ENCODE results near the gene TPCN2.

The TPCN2 gene

DNA sequence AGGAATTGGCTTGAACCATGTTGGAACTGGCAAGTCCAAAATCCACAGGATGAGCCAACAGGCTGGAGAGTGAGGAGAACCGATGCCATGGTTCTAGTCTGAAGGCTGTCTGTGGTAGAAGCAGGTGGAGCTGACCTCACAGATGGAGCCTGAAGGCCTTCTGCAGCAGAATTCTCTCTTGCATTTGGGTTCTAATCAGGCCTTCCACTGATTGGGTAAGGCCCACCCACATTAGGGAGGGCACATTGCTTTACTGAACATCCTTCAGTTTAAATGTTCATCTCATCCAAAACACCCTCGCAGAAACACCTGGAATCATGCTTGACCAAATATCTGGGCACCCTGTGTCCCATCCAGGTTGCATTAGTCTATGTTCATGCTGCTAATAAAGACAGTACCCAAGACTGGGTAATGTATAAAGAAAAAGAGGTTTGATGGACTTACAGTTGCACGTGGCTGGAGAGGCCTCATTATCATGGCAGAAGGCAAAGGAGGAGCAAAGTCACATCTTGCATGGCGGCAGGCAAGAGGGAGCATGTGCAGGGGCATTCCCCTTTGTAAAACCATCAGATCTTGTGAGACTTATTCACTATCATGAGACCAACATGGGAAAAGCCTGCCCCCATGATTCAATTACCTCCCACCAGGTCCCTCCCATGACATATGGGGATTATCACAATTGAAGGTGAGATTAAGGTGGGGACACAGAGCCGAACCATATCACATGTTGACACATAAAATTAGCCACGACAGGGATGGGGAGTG, 122.9 kb downstream of the TPCN2 start:
- no peak for DNase-seq

DNA sequence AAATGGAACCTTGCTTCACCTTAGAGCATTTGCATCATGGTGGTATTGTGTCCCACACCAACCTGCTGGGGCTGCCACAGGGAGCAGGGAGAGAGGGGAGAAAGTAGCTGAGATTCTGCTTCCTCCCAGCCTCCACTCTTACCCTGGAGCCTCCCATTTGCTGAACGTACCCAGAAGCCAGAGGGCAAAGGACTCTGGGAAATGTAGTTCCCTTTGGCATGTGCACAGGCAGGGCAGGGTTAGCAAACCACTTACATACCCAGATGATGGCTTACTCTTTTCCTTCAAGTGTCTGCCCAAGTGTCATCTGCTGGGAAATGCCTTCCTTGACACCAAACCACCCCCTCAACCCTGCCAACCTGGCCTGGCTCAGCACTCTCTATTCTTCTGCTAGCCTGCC, 123.9 kb downstream of the TPCN2 start:
- DNase-seq = no peak

DNA sequence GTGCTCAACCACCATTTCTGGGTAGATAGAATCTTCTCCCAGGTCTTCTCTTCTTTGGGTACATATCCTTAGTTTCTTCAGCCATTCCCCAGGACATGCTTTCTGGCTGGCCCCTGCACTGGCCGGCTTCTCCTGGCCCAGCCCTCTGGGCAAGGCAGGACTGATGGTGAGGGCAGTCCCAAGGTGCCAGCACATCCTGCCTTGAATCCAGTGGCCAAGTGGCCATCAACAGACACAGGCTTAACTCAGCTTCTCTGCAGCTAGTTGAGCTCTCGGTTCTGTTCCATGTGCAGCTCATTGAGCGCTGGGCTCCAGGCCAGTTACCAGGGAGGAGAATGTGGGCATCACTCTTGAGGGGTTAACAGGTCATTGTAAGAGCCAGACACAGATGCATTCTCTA, 124.6 kb downstream of the TPCN2 start:
- DNase-seq = no peak

DNA sequence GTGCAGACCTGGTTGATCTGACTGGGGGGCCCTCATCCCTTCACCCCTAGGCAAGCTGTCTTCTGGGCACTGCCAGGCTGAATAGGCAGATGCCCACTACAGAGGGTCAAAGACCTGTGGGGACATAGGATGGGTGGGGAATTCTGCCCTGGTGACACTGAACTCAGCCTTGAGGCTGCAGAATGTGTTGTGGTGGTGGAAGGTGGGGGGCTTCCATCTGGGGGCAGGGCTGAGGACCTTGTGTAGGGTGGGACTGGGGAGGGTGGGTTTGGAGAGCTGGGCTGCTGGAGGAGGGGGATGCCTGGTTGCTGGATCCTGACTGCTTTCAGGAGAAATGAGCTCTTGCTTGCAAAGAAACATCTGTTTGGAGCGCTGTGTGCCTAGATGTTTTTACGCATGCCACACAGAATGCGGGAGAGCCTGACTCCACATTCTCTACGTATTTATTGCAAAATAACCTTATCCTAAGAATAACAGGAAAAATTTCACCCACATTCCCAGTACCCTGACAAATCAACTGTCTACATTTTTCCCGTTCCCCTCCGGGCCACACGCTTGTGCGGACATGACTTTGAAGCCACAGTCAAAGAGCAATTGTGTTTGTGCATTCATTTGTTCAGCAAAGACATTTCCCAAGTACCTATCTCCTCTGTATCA, 125.3 kb downstream of the TPCN2 start:
- no peak for DNase-seq

DNA sequence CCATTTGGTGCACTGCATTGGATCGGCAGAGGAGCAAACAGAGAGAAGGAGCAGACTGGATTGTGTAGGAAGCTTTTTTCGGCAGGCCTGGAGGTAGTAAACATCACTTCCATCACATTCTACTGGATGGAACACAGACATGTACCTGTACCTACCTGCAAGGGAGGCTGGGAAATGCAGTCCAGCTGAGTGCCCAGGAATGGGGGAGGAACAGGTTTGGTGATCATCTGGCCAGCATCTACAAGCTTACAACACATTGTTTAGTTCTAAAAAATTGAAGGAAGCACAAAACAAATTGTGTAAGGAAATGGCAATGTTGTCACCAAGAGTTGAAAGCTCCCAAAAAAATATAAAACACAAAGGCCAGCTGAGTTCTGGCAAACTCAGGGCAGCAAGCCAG, 126.1 kb downstream of the TPCN2 start:
- no peak for DNase-seq

DNA sequence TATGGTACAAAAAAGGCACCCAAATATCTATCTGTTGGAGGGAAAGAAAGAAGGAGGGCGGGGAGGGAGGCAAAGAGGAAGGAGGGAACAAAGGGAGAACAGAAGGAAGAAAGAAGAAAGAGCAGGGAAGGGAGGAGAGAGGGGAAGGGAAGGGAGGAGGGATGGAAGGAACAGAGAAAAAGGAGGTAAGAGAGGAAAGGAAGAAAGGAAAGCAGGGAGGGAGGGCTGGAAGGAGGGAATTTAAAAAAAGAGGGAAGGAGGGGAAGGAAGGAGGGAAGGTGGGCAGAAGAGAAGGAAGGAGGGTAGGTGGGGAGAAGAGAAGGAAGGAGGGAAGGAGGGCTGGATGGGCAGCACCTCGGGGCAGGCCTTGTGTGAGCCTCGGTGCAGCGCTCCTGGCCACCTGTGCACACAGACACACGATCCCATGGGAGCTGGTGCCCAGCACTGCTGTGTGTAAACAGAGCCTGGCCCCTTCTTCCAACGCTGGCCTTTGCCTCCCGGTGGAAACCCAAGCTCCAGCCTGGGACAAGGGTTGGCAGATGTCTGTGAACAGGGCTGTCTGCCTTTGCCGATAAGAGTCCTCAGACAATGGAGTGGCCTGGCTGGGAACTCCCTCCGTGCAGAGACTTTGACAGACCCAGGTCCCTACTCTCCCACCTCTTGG, 130.2 kb downstream of the TPCN2 start:
- peak; percentile 76 for DNase-seq

DNA sequence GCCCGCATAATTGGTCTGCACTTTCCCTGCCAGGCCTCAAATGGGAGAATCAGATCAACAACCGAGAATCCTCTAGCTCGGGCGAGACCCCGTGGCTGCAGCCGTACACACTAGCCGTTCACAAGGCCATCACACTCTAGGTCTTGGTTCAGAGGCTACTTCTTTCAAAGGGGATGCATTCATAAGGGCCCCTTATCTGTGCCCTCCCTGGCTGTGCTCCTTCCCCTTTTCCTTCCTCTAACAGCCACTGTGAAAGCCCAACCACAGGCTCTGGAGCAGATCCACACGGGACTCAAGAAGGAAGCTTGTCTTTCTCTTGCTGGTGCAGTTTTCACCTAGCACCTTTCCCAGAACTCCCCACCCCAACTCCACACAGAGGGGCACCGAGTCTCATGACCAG, 131.5 kb downstream of the TPCN2 start:
- no peak for DNase-seq

DNA sequence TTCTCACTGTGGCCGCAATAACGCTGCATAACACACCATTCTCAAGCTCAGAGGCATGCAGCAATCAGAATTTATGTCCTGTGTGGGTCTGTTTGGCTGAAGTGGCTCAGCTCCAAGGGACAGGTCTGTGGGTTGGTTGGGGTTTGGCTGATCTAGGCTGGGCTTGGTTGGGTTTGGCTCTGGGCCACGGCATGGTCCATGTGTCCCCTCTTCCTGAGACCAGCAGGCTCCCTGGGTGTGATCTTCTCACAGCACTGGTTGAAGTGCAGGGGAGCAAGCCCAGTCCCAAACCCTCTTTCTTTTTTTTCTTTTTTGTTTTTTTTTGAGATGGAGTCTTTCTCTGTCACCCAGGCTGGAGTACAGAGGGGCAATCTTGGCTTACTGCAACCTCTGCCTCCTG, 132.0 kb downstream of the TPCN2 start:
- DNase-seq = no peak

DNA sequence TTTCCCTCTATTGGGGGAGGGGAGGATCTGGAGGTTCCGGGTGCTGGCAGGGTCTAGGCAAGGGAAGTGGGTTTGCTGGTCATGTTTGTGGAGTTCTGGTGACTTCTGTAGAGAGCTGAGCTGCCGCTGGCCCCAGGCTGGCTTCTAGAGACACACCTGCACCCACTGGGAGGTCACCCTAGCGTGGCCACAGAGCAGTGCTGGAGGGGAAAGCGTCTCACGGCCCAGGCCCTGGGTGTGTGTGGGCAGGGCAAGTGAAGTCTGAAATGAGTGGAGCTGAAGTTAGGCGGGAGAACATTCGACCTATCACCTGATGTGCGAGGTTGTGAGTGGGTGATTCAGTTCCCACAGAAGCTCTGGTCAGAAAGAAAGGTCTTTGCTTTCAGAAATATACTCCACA, 134.9 kb downstream of the TPCN2 start:
- no peak for DNase-seq

Measured in SHP77 treated with DMSO at 0.1 percent for 48 hours (cell line).